Uterus (tissue), 2 donors: ENCODE measurements around the gene MRC2.

Experiments
- POLR2A ChIP-seq, 2 donors: fragments of 450-650 bp; IDR thresholded peaks; one replicate each; pipeline ENCODE4 v1.6.1; 2016; ENCODE audit warnings: antibody characterized with exemption in 2 of 2, mild to moderate bottlenecking in 1 of 2, moderate library complexity in 1 of 2
- TF ChIP-seq, protein P1 (sequence below), 4 experiments: fragments of 200-600 bp in 2 of 4; fragments of 450-650 bp in 2 of 4; sonication (generic) in 2 of 4; IDR thresholded peaks; one replicate each; pipeline ENCODE4 v1.5.1; 2016 to 2019; ENCODE audit warnings: antibody characterized with exemption in 4 of 4, mild to moderate bottlenecking in 2 of 4, moderate library complexity in 1 of 4

DNA sequence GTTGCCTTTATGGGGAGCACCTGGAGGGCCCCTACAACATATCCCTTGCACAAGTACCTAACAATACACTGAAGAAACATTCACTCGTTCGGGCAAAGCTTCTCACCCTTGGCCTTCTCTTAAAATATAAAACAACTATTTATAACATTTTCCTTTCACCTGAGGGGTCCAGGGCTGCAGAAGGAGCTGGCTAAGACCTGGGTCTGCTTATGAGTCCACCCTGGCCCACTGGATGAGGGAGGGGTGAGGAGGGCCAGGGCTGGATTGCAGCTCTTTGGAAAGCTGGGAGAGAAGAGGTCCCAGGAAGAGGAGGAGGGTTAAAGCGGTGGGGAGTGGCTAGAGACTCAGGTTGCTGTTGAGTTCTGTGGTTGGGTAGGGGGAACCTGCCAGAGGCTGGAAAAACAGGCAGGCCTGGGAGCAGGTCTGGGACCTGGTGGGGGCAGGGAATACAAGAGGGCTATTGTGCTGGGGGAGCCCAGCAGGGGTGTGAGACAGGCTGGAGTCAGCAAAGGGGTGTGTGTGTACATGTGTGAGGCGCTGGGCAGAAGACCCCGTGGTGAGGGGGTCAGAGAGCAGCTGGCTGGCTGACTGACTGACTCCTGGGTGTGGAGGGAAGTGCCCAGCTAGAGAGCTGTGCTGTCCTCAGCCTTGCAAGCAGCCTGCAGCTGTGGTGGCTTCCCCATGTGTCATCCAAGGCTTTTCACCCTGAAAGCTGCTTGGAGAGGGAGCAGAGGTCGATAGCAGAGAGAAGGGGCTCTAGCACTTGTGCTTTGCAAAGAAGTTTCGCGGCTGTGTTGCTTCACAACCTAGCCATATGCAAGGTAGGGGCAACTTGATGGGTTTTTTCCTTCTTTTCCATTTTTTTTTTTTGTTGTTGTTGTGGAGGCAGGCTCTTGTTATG lies 10.2 kb upstream of the MRC2 start:
- TF ChIP-seq, protein P1, sequence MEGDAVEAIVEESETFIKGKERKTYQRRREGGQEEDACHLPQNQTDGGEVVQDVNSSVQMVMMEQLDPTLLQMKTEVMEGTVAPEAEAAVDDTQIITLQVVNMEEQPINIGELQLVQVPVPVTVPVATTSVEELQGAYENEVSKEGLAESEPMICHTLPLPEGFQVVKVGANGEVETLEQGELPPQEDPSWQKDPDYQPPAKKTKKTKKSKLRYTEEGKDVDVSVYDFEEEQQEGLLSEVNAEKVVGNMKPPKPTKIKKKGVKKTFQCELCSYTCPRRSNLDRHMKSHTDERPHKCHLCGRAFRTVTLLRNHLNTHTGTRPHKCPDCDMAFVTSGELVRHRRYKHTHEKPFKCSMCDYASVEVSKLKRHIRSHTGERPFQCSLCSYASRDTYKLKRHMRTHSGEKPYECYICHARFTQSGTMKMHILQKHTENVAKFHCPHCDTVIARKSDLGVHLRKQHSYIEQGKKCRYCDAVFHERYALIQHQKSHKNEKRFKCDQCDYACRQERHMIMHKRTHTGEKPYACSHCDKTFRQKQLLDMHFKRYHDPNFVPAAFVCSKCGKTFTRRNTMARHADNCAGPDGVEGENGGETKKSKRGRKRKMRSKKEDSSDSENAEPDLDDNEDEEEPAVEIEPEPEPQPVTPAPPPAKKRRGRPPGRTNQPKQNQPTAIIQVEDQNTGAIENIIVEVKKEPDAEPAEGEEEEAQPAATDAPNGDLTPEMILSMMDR (IDR thresholded peaks at IDR 0.05) = no peak
- TF ChIP-seq POLR2A (IDR thresholded peaks at IDR 0.05) = no peak
